Measurements from ENCODE around the gene METRN.

- TF ChIP-seq CTCF (IDR thresholded peaks at IDR 0.05 in 8 of 11, conservative IDR thresholded peaks at IDR 0.05 in 3 of 11) = no peak
- TF ChIP-seq POLR2AphosphoS5 (IDR thresholded peaks at IDR 0.05) = peak; percentile 8 to 63 (median 62)
- TF ChIP-seq POLR2A (IDR thresholded peaks at IDR 0.05) = no peak
These were observed 40.6 kb upstream of the METRN start for GRCh38 chr16:674214-674881.

Data from spleen (tissue), 7 donors.